ENCODE measurements around the gene ZNF536.
"Not testable (repeated sequence)": the region's sequence is repeated elsewhere in the genome, so short reads cannot be mapped to it uniquely, and the experiment has no call there.

ZNF536 gene

DNA sequence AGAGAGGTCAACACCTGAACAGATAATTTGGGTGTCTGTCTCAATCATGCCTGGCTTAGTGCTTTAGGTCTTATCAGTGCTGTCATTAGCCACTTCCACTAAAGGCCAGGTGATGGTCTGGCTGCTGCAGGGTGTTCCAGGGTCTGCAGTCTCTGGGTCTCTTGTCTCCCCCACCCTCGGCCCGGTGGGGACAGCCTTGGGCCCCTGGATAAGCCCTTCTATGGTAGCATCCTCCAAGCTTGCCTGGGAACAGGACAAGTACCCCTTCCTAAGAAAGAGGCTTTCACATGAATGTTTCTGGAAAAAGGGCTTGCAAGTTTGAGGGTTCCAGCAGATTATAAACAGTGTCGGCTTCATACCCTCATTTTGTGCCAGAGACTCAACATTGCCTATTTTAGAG is 29.3 kb upstream of the ZNF536 start:
- no peak for DNase-seq

GRCh38 chr19:30344446-30345425 is 27.4 kb upstream of the ZNF536 start:
- no peak for DNase-seq

DNA sequence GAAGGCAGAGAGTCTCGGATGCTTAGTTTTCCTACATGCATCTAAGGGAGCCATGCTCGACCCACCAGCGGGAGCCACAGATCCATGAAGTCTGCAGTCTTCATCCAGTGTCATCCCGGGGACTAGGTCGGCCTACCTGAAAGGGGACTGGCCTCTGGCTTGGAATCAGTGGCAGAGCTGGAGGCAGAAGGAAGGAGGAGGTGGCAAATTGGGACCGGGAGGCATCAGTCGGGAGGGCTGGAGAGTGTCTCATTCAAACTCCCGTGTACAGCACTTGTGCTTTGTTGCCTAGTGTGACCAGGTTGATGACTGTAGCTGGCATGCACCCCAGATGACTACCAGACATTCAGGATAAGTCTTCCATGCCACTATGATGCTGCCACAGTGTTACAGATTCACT is 26.5 kb upstream of the ZNF536 start:
- DNase-seq = no peak

DNA sequence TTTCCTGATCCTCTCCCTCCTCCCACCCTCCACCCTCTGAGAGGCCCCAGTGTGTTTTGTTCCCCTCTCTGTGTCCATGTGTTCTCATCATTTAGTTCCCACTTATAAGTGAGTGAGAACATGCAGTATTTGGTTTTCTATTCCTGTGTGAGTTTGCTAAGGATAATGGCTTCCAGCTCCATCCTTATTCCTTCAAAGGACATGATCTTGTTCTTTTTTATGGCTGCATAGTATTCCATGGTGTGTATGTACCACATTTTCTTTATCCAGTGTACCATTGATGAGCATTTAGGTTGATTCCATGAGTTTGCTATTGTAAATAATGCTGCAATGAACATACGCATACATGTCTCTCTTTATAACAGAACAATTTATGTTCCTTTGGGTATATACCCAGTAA is 25.7 kb upstream of the ZNF536 start:
- DNase-seq = not testable (repeated sequence)

- no peak for DNase-seq
These were observed 23.0 kb upstream of the ZNF536 start for GRCh38 chr19:30349131-30349730.

GRCh38 chr19:30350692-30351663 is 21.2 kb upstream of the ZNF536 start:
- DNase-seq = no peak

GRCh38 chr19:30351774-30352173 is 20.4 kb upstream of the ZNF536 start:
- DNase-seq = no peak

DNA sequence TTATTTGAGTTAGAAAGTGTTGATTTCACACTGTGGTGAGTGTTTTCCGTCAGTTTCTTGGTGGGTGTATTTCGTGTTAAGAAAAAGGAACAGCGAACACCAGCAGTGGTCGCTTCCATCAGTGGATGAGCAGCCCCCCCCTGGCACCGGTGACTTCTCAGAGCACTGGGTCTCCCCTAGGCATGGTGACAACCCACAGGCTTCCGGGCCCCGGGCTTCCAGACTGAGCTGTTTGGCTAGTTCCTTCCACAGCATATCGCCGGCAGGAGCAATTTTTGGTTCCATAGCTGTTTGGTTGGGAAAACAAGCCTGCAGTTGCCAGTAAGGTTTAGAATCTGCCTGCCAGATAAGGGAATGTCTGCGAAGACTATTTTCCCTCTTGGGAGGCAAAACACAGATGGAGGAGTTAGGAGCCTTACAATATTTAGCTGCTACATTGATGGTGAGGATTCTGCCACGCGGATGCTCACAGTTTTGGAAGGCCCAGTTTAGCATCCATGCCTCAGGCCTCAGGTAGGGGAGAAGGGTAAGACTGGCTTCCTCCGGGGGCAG is 18.7 kb upstream of the ZNF536 start:
- no peak for DNase-seq

DNA sequence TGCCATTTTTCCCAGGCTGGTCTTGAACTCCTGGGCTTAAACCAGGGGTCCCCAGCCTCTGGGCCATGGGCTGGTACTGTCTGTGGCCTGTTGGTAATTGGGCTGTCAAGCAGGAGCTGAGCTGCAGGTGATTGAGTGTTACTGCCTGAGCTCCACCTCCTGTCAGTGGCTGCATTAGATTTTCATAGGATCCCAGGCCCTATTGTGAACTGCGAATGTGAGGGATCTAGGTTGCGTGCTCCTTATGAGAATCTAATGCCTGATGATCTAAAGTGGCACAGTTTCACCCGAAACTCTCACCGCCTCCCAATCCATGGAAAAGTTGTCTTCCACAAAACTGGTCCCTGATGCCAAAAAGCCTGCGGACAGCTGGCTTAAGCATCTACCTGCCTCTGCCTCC is 16.6 kb upstream of the ZNF536 start:
- no peak for DNase-seq

- no peak for DNase-seq
These were observed 15.1 kb upstream of the ZNF536 start for GRCh38 chr19:30356951-30357579.

DNA sequence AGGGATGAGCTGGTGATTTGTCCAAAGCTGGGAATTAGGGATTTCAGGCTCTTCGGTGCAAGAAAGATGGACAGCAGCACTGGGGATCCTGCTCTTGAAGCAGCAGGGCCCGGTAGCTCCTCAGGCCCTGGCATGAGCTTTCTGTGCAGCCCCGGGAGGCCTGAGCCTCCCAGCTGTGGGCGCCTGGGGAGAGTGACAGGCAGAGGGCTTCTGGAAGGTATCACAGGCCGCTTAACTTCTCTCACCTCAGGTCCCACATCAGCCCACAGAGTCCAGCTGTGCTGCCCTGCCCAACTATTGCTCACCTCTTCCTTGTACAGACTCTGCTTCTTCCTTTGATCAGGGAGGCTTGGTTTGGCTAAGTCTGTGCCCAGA is 14.6 kb upstream of the ZNF536 start:
- no peak for DNase-seq

DNA sequence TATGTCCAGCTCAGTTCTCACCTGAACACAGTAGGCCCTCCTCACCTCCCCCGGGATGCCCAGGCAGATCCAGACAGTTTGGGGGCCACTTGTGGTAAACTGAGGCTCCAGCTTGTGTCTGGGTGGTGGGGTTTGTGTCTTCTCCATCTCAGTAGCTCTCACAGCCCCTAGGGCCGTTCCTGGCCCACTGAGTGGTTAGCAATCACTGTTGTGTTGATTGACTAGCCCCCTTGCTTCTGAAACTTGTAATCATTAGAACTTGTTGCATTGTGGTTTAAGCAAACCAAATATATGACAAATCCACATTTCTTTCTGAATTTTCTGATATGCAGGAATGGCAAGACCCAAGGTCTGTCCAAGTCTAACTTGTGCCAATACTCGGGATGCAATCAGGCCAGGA is 13.9 kb upstream of the ZNF536 start:
- no peak for DNase-seq

- DNase-seq = no peak
These were observed 13.2 kb upstream of the ZNF536 start for GRCh38 chr19:30358821-30359580.

GRCh38 chr19:30359936-30360335 is 12.2 kb upstream of the ZNF536 start:
- DNase-seq = no peak

DNA sequence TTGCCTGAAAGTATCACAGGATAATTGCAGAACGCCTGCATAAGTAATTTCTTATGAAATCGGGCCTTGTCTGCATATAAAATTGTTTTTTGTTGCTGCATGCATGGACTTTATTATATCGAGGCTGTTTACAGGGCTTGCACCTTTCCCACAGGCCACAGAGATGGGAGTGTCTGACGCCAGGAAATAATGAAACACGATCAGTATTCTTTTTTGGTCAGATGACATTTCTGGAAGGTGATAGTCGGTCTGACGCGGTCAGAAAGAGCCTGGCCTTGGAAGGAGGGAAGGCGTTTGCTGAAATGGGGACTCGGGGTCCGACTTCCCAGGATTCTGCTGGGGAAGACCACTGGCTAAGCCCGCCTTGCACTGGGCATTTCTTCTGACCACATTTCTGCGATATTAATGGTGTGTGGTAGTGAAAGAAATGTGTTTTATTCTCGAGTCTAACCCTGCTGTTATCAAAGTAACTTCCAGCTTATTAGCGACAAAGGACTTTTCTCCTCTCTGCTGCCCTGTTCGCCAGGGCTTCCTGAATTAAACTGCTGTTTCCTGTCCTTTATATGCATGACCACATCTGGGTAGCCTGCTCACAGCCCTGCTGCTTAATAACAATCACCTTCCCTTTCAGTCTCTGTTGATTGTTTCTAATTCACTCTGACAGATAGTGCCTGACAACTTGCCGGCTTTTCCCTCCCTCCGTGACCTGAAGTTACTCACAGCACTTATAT is 11.6 kb upstream of the ZNF536 start:
- DNase-seq = no peak

- no peak for DNase-seq
These were observed 11.1 kb upstream of the ZNF536 start for GRCh38 chr19:30361107-30361447.

DNA sequence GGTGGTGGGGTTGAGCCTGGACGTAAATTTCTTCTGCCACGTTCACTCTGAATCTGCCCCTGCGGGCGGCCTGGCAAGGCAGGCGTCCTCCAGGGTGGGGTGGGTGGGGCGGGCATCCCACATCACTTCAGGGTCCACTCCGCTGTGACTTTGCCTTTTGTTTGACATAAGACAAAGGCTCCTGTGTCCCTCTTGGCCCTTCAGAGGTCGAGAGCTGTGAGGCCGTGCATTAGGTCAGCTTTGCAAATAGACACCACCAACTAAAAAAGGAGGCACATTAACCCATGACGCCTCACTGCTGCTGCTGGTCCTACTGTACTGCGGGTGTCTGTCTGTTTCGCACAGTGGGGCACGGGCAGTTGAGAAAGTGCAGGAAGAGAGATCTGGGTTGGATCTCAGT is 10.5 kb upstream of the ZNF536 start:
- no peak for DNase-seq

DNA sequence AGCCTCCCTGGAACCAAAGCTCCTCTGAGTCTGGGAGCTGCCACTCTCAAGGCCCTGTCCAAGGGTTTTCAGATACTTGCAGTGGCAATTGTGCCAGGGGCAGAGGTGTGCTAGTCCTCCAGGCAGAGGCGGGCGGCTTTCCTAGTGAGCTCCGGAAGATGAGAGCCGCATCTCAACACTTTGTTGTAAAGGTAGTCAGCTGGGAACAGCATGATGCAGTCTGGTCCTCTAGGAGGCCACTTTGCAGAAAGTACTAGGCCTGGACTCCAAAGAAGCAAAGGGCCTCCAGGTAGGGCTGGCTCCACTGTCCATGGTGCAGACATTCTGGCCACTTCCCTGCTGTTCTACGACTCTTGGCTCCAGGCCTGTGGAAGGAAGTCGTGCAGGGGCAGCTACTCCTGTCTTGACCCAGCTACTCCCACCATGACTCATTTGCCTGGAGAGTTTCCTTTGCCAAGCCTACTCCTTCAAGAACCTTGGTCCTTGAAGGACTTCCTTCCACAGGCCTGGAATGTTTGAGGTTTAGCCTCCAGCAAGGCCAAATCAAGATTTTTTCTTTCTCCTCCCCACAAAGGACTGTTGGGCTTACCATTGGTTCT is 9.9 kb upstream of the ZNF536 start:
- no peak for DNase-seq

GRCh38 chr19:30363073-30363472 is 9.1 kb upstream of the ZNF536 start:
- no peak for DNase-seq

All from SHP77 treated with DMSO at 0.1 percent for 48 hours (cell line).